SK-N-SH treated with all-trans-retinoic acid at 6 μM for 48 hours (cell line): ENCODE results near the gene CALML5.

Source experiments
- ATAC-seq: fragments of 200-7000 bp; cut with Tn5 transposase; 3 replicates; pipeline ENCODE4 v1.9.1; 2020; ENCODE audit warnings: mild to moderate bottlenecking, moderate library complexity
- ARNTL ChIP-seq: fragments of 450-650 bp; formaldehyde crosslinking; IDR thresholded peaks from 2 replicates; pipeline ENCODE4 v1.5.0; 2020; ENCODE audit warnings: low read depth, mild to moderate bottlenecking, moderate library complexity, borderline replicate concordance
- BACH2 ChIP-seq: fragments of 250-450 bp; sonication (Bioruptor Pico); IDR thresholded peaks from 2 replicates; pipeline ENCODE4 v1.9.0; 2021; ENCODE audit warnings: mild to moderate bottlenecking, borderline replicate concordance
- CREB5 ChIP-seq: fragments of 250-450 bp; sonication (Bioruptor Pico); IDR thresholded peaks from 2 replicates; pipeline ENCODE4 v1.5.1; 2020; ENCODE audit warnings: low read depth, mild to moderate bottlenecking, moderate library complexity
- CSDC2 ChIP-seq: fragments of 250-450 bp; sonication (Bioruptor Pico); IDR thresholded peaks from 2 replicates; pipeline ENCODE4 v1.5.0; 2020; ENCODE audit warnings: mild to moderate bottlenecking, moderate library complexity
- ISL1 ChIP-seq: fragments of 250-450 bp; sonication (Bioruptor Pico); IDR thresholded peaks from 2 replicates; pipeline ENCODE4 v2.1.2; 2022; ENCODE audit warnings: mild to moderate bottlenecking, moderate library complexity
- OSR1 ChIP-seq: fragments of 250-450 bp; sonication (Bioruptor Pico); IDR thresholded peaks from 2 replicates; pipeline ENCODE4 v1.8.0; 2022; ENCODE audit warnings: moderate library complexity, mild to moderate bottlenecking, inconsistent platforms
- PATZ1 ChIP-seq: fragments of 250-450 bp; sonication (Bioruptor Pico); IDR thresholded peaks from 2 replicates; pipeline ENCODE4 v1.8.0; 2020; ENCODE audit warnings: mild to moderate bottlenecking, moderate library complexity, borderline replicate concordance
- POU6F1 ChIP-seq: fragments of 250-450 bp; sonication (Bioruptor Pico); IDR thresholded peaks from 2 replicates; pipeline ENCODE4 v1.8.0; 2021; ENCODE audit warnings: low read depth, mild to moderate bottlenecking, moderate library complexity, borderline replicate concordance
- RARB ChIP-seq: fragments of 250-450 bp; sonication (Bioruptor Pico); IDR thresholded peaks from 2 replicates; pipeline ENCODE4 v1.8.0; 2021; ENCODE audit warnings: mild to moderate bottlenecking, moderate library complexity
- SNAI2 ChIP-seq: fragments of 250-450 bp; sonication (Bioruptor Pico); IDR thresholded peaks from 2 replicates; pipeline ENCODE4 v1.5.0; 2020; ENCODE audit warnings: mild to moderate bottlenecking, moderate library complexity
- TCF4 ChIP-seq: fragments of 250-450 bp; sonication (Bioruptor Pico); IDR thresholded peaks from 2 replicates; pipeline ENCODE4 v1.8.0; 2021; ENCODE audit warnings: mild to moderate bottlenecking, moderate library complexity, borderline replicate concordance
- TOX ChIP-seq: fragments of 250-450 bp; sonication (Bioruptor Pico); IDR thresholded peaks from 2 replicates; pipeline ENCODE4 v1.8.0; 2021; ENCODE audit warnings: mild to moderate bottlenecking, moderate library complexity, borderline replicate concordance
- ZFP3 ChIP-seq: fragments of 250-450 bp; sonication (Bioruptor Pico); IDR thresholded peaks from 2 replicates; pipeline ENCODE4 v1.5.0; 2020; ENCODE audit warnings: mild to moderate bottlenecking, moderate library complexity
- ZFP30 ChIP-seq: fragments of 450-650 bp; formaldehyde crosslinking; IDR thresholded peaks from 2 replicates; pipeline ENCODE4 v1.5.0; 2022; ENCODE audit warnings: mild to moderate bottlenecking, moderate library complexity
- ZNF565 ChIP-seq: fragments of 450-650 bp; formaldehyde crosslinking; conservative IDR thresholded peaks from 2 replicates; pipeline ENCODE4 v1.5.0; 2020; ENCODE audit warnings: low read depth, mild to moderate bottlenecking, moderate library complexity
- ZNF70 ChIP-seq: fragments of 450-650 bp; formaldehyde crosslinking; IDR thresholded peaks from 2 replicates; pipeline ENCODE4 v1.5.0; 2020; ENCODE audit warnings: mild to moderate bottlenecking, moderate library complexity
- ZNF8 ChIP-seq: fragments of 450-650 bp; formaldehyde crosslinking; IDR thresholded peaks from 2 replicates; pipeline ENCODE4 v1.5.0; 2020; ENCODE audit warnings: mild to moderate bottlenecking, moderate library complexity
- TF ChIP-seq, protein P1 (sequence below): fragments of 250-450 bp; sonication (Bioruptor Pico); IDR thresholded peaks from 2 replicates; pipeline ENCODE4 v1.5.1; 2021; ENCODE audit warnings: mild to moderate bottlenecking, moderate library complexity
- TF ChIP-seq, protein P2 (sequence below): fragments of 250-450 bp; sonication (Bioruptor Pico); IDR thresholded peaks from 2 replicates; pipeline ENCODE4 v1.5.0; 2020; ENCODE audit warnings: mild to moderate bottlenecking, moderate library complexity

Gene CALML5

DNA sequence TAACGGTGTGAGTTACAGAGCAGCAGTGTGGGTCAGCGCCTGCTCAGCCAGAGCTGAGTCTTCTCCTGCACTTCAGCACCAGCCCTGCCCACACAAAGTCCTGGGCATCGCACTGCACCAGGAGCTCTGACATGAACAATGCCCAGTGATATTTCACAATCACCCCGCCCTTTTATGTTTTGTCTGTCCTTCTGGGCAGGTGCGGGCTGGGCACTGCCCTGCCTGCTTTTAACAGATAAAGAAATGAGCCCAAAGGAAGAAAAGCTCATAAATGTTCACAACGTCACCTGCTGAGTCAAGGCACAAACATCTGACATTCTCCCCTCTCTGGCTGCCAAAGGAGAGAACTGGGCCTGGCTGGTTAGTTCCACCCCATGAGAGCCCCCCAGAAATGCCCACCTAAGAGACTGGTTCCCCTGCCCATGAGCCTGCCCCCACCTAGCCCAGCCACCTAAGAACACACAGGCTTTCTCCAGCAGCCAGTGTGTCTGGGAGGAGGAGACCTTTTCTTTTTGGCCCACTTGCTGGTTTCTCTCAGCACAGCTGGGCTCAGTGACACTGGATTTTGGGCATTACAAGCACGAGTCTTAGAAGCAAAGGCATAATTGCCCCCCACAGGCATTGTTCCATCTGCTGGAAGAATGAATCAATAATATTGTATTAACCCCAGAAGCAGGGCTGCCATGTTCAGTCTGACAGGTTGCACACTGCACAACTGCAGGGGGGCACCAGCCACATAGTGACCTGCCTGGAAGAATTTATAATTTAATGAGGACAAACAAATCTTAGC, 47.7 kb upstream of the CALML5 start:
- ATAC-seq, result no peak
- TF ChIP-seq, protein P1, sequence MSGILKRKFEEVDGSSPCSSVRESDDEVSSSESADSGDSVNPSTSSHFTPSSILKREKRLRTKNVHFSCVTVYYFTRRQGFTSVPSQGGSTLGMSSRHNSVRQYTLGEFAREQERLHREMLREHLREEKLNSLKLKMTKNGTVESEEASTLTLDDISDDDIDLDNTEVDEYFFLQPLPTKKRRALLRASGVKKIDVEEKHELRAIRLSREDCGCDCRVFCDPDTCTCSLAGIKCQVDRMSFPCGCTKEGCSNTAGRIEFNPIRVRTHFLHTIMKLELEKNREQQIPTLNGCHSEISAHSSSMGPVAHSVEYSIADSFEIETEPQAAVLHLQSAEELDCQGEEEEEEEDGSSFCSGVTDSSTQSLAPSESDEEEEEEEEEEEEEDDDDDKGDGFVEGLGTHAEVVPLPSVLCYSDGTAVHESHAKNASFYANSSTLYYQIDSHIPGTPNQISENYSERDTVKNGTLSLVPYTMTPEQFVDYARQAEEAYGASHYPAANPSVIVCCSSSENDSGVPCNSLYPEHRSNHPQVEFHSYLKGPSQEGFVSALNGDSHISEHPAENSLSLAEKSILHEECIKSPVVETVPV, result no peak
- TF ChIP-seq PATZ1 (CRISPR knock-in tag) (no peak), TOX (no peak), SNAI2 (CRISPR knock-in tag) (no peak), RARB (CRISPR knock-in tag) (no peak), ARNTL (no peak), ZNF70 (no peak), TCF4 (CRISPR knock-in tag) (no peak), POU6F1 (no peak), OSR1 (CRISPR knock-in tag) (no peak), ZNF8 (CRISPR knock-in tag) (no peak), ISL1 (CRISPR knock-in tag) (no peak), ZFP3 (no peak), ZFP30 (CRISPR knock-in tag) (no peak), CREB5 (CRISPR knock-in tag) (no peak), CSDC2 (CRISPR knock-in tag) (no peak)
- TF ChIP-seq, protein P2, sequence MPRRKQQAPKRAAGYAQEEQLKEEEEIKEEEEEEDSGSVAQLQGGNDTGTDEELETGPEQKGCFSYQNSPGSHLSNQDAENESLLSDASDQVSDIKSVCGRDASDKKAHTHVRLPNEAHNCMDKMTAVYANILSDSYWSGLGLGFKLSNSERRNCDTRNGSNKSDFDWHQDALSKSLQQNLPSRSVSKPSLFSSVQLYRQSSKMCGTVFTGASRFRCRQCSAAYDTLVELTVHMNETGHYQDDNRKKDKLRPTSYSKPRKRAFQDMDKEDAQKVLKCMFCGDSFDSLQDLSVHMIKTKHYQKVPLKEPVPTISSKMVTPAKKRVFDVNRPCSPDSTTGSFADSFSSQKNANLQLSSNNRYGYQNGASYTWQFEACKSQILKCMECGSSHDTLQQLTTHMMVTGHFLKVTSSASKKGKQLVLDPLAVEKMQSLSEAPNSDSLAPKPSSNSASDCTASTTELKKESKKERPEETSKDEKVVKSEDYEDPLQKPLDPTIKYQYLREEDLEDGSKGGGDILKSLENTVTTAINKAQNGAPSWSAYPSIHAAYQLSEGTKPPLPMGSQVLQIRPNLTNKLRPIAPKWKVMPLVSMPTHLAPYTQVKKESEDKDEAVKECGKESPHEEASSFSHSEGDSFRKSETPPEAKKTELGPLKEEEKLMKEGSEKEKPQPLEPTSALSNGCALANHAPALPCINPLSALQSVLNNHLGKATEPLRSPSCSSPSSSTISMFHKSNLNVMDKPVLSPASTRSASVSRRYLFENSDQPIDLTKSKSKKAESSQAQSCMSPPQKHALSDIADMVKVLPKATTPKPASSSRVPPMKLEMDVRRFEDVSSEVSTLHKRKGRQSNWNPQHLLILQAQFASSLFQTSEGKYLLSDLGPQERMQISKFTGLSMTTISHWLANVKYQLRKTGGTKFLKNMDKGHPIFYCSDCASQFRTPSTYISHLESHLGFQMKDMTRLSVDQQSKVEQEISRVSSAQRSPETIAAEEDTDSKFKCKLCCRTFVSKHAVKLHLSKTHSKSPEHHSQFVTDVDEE (CRISPR knock-in tag), result no peak

- no peak for TF ChIP-seq CSDC2 (CRISPR knock-in tag)
- no peak for TF ChIP-seq ZNF565 (CRISPR knock-in tag)
- TF ChIP-seq RARB (CRISPR knock-in tag), result no peak
- TF ChIP-seq BACH2 (CRISPR knock-in tag), result no peak
- TF ChIP-seq SNAI2 (CRISPR knock-in tag), result no peak
- no peak for TF ChIP-seq TOX
- TF ChIP-seq TCF4 (CRISPR knock-in tag), result no peak
- no peak for TF ChIP-seq POU6F1
- TF ChIP-seq, protein P2 (CRISPR knock-in tag), result no peak
- no peak for TF ChIP-seq ISL1 (CRISPR knock-in tag)
- no peak for ATAC-seq
Measured at GRCh38 chr10:5545778-5546710, 46.7 kb upstream of the CALML5 start.
